Mucosa of descending colon (tissue), 3 donors: ENCODE measurements around the gene GABRB2. TPM values are rescaled to one million over a fixed set of nuclear protein-coding genes. Genes with fewer than 3 reads are reported as not detected.
"Not testable (repeated sequence)": the region's sequence is repeated elsewhere in the genome, so short reads cannot be mapped to it uniquely, and the experiment has no call there.

Experiments
- ATAC-seq: fragments of 200-7000 bp; cut with Tn5 transposase; one replicate; pipeline ENCODE4 v1.9.1; 2020; ENCODE audit warnings: mild to moderate bottlenecking, moderate library complexity
- DNase-seq, 3 donors: peaks; one replicate each; pipeline ENCODE4 v3.0.0-alpha.2; 2020
- H3K36me3 ChIP-seq: fragments of 200-600 bp; one replicate; pipeline ENCODE4 v1.8.0; 2021; ENCODE audit warnings: low read depth, mild to moderate bottlenecking
- H3K4me1 ChIP-seq: fragments of 200-600 bp; one replicate; pipeline ENCODE4 v1.8.0; 2021; ENCODE audit warnings: low read depth, mild to moderate bottlenecking
- H3K4me3 ChIP-seq: fragments of 200-600 bp; one replicate; pipeline ENCODE4 v1.8.0; 2021; ENCODE audit warnings: mild to moderate bottlenecking
- H3K9me3 ChIP-seq: fragments of 200-600 bp; one replicate; pipeline ENCODE4 v1.8.0; 2021; ENCODE audit warnings: mild to moderate bottlenecking
- intact Hi-C, 2 donors: fragments of 100-400 bp; cut with DNase I in 1 of 2; cut with micrococcal nuclease in 1 of 2; formaldehyde crosslinking; loops; one replicate each; pipeline versions ENCODE4 v1.11.0 to v1.11.1; 2022; cut with DNase I, micrococcal nuclease
- total RNA-seq, 3 donors: library from RNA; stranded (reverse); fragmentation: NEBNext Ultra II Directional in 2 of 3; extraction: Animal tissue kit (Norgen Biotek cat#: 25700) in 2 of 3; gene quantifications; one replicate each; pipeline versions ENCODE4 v1.2.1 to v1.2.4, GENCODE V29; 2021 to 2023
- TF ChIP-seq, protein P1 (sequence below): fragments of 200-600 bp; IDR thresholded peaks from one replicate; pipeline ENCODE4 v1.8.0; 2022; ENCODE audit warnings: antibody characterized with exemption, mild to moderate bottlenecking
- donor health status: DM: no; HTN: no; CAD: no; lungs with moderate emphysema.
- donor health status: DM: no; HTN: no; CAD: no.
- donor health status: DM: no; HTN: yes; CAD: no.

Gene GABRB2
- total RNA-seq, 3 donors from 2014 or later, result 0.44 to 2.1 (median 2.0) TPM

DNA sequence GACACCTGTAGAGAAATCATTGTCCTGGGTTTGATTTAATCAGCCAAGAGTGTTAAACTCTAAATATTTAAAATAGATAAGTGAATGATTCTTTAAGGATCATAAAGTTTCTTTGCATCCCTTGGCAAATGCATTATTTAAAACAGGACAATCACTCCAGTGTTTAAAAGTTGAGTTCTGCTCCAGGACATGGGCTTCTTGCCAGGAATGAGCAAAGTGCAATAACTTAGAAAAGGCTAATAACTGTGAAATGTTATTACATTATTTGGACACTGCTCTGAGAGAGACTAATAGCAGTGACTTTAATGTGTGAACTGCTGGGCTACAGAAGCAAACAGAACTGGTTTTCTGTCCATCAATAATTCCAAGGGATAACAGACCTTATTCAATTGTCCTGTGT, 283.3 kb downstream of the GABRB2 start:
- Histone ChIP-seq H3K4me1 (no peaks in the 10 kb centered on the region), H3K4me3 (no peak overlapping the region), H3K9me3 (no peaks in the 10 kb centered on the region), H3K36me3 (no peaks in the 10 kb centered on the region)
- ATAC-seq (no peak), DNase-seq (no peak)
- intact Hi-C loops, result no loop called here
- TF ChIP-seq, protein P1, sequence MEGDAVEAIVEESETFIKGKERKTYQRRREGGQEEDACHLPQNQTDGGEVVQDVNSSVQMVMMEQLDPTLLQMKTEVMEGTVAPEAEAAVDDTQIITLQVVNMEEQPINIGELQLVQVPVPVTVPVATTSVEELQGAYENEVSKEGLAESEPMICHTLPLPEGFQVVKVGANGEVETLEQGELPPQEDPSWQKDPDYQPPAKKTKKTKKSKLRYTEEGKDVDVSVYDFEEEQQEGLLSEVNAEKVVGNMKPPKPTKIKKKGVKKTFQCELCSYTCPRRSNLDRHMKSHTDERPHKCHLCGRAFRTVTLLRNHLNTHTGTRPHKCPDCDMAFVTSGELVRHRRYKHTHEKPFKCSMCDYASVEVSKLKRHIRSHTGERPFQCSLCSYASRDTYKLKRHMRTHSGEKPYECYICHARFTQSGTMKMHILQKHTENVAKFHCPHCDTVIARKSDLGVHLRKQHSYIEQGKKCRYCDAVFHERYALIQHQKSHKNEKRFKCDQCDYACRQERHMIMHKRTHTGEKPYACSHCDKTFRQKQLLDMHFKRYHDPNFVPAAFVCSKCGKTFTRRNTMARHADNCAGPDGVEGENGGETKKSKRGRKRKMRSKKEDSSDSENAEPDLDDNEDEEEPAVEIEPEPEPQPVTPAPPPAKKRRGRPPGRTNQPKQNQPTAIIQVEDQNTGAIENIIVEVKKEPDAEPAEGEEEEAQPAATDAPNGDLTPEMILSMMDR, result no peak

DNA sequence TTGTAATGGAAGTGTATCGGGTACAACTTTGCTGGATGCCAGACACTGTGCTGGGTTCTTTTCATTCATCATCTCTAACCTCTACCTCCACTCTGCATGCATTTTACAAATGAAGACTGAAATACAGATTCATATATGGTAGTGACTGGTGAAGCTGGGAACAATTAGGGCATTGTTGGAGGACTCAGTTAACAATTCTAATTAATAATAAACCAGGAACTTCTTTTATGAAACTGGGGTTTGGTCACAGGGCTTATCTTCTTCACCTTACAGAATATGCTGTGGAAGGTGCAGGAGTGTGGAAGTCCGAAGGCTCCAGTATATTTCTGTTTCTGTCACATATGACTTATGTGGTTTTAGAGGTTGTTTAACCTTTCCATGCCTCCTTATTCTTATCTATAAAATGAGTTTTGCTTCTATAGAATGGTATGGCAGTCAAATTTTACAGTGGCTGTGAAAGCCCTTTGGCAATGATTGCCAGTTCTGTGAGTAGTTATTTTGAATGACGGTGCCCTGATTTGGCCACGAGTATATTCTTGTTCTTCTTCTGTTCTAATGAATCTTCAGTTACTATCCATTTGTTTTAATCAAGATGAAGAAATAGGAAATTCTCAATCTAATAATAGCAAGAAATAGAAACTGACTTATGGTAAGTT, 284.7 kb downstream of the GABRB2 start:
- TF ChIP-seq, protein P1, result no peak
- no peak for ATAC-seq
- intact Hi-C loops, result no loop called here
- Histone ChIP-seq H3K4me1 (no peaks in the 10 kb centered on the region), H3K4me3 (no peak overlapping the region), H3K36me3 (no peaks in the 10 kb centered on the region), H3K9me3 (no peaks in the 10 kb centered on the region)
- no peak for DNase-seq

DNA sequence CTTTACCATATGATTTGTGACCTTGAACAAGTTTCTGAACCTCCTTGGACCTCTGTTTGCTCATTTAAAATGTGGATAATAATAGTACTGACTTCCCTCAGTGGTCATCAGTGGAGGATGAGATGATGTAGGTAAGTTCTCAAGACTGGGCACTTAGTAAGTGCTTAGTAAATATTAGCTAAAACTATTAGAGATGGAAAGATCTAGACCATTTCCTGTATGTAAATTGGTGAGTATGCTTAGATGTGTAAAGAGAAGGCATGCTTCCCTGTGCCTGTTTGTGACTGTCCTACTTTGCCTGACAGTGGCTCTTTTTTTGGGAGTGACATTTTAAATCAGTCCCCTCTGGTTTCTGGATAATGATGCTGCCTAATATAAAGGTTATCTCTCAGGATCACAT, 288.1 kb downstream of the GABRB2 start:
- intact Hi-C loops, result no loop called here
- H3K36me3 ChIP-seq, result no peaks in the 10 kb centered on the region
- no peak for DNase-seq
- H3K9me3 ChIP-seq, result no peaks in the 10 kb centered on the region
- H3K4me1 ChIP-seq, result no peaks in the 10 kb centered on the region
- H3K4me3 ChIP-seq, result no peak overlapping the region
- ATAC-seq, result no peak
- TF ChIP-seq, protein P1, result no peak

DNA sequence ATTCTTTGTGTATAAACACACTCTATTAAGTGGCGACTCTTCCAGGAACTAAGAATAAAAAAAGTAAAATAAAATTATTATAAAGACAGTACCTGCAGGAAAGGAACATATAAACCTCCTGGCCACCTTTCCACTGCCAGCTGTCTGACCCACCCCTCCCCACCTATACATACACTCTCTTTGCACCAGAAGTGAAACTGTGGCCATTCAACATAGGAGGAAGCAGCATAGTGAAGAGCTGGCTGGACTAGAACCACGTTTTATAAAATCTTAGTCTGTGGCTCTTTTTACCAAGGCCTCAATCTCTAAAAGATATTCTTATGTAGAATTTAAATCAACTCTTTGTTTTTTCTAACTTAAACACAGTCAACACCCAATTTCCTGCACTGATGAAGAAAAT, 289.6 kb downstream of the GABRB2 start:
- H3K36me3 ChIP-seq, result no peaks in the 10 kb centered on the region
- TF ChIP-seq, protein P1, result no peak
- no peaks in the 10 kb centered on the region for H3K9me3 ChIP-seq
- H3K4me3 ChIP-seq, result no peak overlapping the region
- no peaks in the 10 kb centered on the region for H3K4me1 ChIP-seq
- ATAC-seq (no peak), DNase-seq (no peak)
- intact Hi-C loops, result no loop called here

DNA sequence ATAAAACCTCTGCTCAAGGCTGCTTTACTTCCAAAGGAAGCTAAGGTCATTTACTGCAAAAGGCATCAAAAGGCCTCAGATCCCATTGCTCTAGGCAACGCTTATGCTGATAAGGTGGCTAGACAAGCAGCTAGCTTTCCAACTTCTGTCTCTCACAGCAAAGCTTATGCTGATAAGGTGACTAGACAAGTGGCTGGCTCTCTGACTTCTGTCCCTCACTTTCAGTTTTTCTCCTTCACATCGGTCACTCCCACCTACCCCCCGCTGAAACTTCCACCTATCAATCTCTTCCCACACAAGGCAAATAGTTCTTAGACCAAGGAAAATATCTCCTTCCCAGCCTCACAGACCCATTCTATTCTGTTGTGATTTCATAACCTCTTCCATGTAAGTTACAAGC, 293.6 kb downstream of the GABRB2 start:
- intact Hi-C loops, H3K9me3 ChIP-seq, H3K4me3 ChIP-seq, H3K4me1 ChIP-seq, H3K36me3 ChIP-seq, ATAC-seq, DNase-seq: not testable (repeated sequence)

DNA sequence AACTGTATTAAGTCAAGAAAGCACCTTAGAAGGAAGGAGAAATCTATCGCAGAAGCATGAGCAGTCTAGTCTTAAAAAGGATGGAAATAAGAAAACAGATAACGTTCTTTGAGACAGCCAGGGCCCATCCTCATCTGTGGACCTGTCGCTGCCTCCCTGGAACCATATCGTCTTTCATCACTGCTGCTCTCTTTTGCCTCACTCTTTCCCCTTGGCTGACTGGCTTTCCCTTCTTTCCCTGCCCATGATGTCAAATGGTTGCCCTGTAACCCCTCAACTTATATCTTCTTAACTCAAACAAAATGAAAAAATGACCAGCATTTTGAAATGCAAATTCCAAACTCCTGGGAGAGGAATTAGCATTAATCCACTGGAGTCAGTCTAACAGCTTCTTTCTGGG, 299.8 kb downstream of the GABRB2 start:
- TF ChIP-seq, protein P1, result no peak
- DNase-seq (no peak), ATAC-seq (no peak)
- Histone ChIP-seq H3K36me3 (no peaks in the 10 kb centered on the region), H3K4me3 (no peak overlapping the region), H3K9me3 (no peaks in the 10 kb centered on the region), H3K4me1 (no peaks in the 10 kb centered on the region)
- intact Hi-C loops, result no loop called here

DNA sequence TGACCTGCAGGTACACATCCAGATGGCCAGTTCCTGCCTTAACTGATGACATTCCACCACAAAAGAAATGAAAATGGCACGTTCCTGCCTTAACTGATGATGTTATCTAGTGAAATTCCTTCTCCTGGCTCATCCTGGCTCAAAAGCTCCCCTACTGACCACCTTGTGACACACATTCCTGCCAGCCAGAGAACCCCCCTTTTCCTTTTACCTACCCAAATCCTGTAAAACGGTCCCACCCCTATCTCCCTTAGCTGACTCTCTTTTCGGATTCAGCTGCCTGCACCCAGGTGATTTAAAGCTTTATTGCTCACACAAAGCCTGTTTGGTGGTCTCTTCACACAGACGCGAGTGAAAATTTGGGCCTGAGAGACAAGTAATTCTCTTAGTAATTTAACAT, 300.7 kb downstream of the GABRB2 start:
- ATAC-seq, DNase-seq, H3K4me3 ChIP-seq, H3K9me3 ChIP-seq, H3K36me3 ChIP-seq, H3K4me1 ChIP-seq, intact Hi-C loops: not testable (repeated sequence)
